NCI-H69 (cell line): ENCODE data around the gene GMDS.

Experiments used
- DNase-seq: peaks from one replicate; lab custom pipeline; 2025; lab: John Stamatoyannopoulos, UW

The GMDS gene

GRCh38 chr6:1832844-1833787 is 412.3 kb downstream of the GMDS start:
- DNase-seq = peak; percentile 97

GRCh38 chr6:1832358-1832757 is 413.0 kb downstream of the GMDS start:
- peak; percentile 58 for DNase-seq

- no peak for DNase-seq
Measured at GRCh38 chr6:1827984-1828793, 417.2 kb downstream of the GMDS start.

- no peak for DNase-seq
Measured at GRCh38 chr6:1825926-1826325, 419.5 kb downstream of the GMDS start.

GRCh38 chr6:1825277-1825676 is 420.1 kb downstream of the GMDS start:
- DNase-seq = peak; percentile 18

- DNase-seq = peak; percentile 89
Measured at GRCh38 chr6:1821513-1822183, 423.8 kb downstream of the GMDS start.

- DNase-seq = no peak
Measured at GRCh38 chr6:1821164-1821512, 424.3 kb downstream of the GMDS start.

GRCh38 chr6:1820714-1821113 is 424.7 kb downstream of the GMDS start:
- peak; percentile 16 for DNase-seq

- no peak for DNase-seq
Measured at GRCh38 chr6:1820165-1820564, 425.2 kb downstream of the GMDS start.

- no peak for DNase-seq
Measured at GRCh38 chr6:1819007-1819406, 426.4 kb downstream of the GMDS start.

- DNase-seq = peak; percentile 19
Measured at GRCh38 chr6:1817033-1817761, 428.2 kb downstream of the GMDS start.

- DNase-seq = no peak
Measured at GRCh38 chr6:1815827-1816452, 429.5 kb downstream of the GMDS start.

- no peak for DNase-seq
Measured at GRCh38 chr6:1814279-1814678, 431.1 kb downstream of the GMDS start.

- no peak for DNase-seq
Measured at GRCh38 chr6:1812487-1812886, 432.9 kb downstream of the GMDS start.

GRCh38 chr6:1812034-1812433 is 433.4 kb downstream of the GMDS start:
- no peak for DNase-seq

- no peak for DNase-seq
Measured at GRCh38 chr6:1810880-1811279, 434.5 kb downstream of the GMDS start.

GRCh38 chr6:1809291-1809988 is 436.0 kb downstream of the GMDS start:
- no peak for DNase-seq

GRCh38 chr6:1806935-1807334 is 438.5 kb downstream of the GMDS start:
- no peak for DNase-seq

GRCh38 chr6:1802491-1803395 is 442.7 kb downstream of the GMDS start:
- DNase-seq = no peak

GRCh38 chr6:1801401-1801800 is 444.0 kb downstream of the GMDS start:
- DNase-seq = no peak
